Dendritic cell treated with granulocyte-macrophage colony-stimulating factor and Interleukin-4, amounts not matched to agents 40 ng/mL and 50 ng/mL, for 4 days (primary cell): ENCODE data around the gene CENPP.

Source experiments
- H3K27ac Mint-ChIP-seq: one replicate; pipeline ENCODE4 v1.8.0; 2022; ENCODE audit warnings: mild to moderate bottlenecking, mixed read lengths
- H3K27me3 Mint-ChIP-seq: one replicate; pipeline ENCODE4 v1.8.0; 2022; ENCODE audit warnings: mild to moderate bottlenecking, mixed read lengths
- H3K36me3 Mint-ChIP-seq: one replicate; pipeline ENCODE4 v1.8.0; 2022; ENCODE audit warnings: low read depth, mixed read lengths
- H3K4me1 Mint-ChIP-seq: one replicate; pipeline ENCODE4 v1.8.0; 2022; ENCODE audit warnings: low read depth, mixed read lengths
- H3K4me3 Mint-ChIP-seq: one replicate; pipeline ENCODE4 v1.8.0; 2022; ENCODE audit warnings: mild to moderate bottlenecking, moderate library complexity, mixed read lengths
- H3K9me3 Mint-ChIP-seq: one replicate; pipeline ENCODE4 v1.8.0; 2022; ENCODE audit warnings: mixed read lengths
- intact Hi-C: fragments of 100-400 bp; cut with micrococcal nuclease; formaldehyde crosslinking; loops from one replicate; pipeline ENCODE4 v1.15.0; 2022

Gene CENPP

DNA sequence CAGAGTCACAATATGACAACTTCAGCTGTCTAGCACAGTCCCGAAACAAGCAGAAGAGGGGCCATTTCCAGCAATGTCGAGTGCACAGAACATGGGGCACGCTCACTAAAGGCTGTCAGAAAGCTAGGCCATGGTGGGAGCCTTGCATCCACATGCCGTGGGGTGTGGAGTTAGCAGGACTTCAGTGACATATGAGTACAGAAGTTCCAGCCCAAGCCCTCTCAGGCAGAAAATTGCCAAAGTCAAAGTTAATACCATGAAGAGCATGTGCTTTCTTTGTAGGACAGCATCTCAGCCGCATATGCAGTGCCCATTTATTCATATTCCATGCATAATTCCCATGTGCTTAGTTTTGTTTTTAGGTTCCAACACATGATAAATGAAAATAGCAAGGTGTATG, 183.3 kb downstream of the CENPP start:
- intact Hi-C loops, result no loop called here
- no peaks in the 10 kb centered on the region for H3K9me3 Mint-ChIP-seq
- H3K36me3 Mint-ChIP-seq, result no peaks in the 10 kb centered on the region
- H3K27me3 Mint-ChIP-seq, result no peaks in the 10 kb centered on the region
- peaks cover 12% of the 10 kb centered on the region for H3K4me1 Mint-ChIP-seq
- H3K4me3 Mint-ChIP-seq, result no peak overlapping the region
- H3K27ac Mint-ChIP-seq, result no peak overlapping the region

DNA sequence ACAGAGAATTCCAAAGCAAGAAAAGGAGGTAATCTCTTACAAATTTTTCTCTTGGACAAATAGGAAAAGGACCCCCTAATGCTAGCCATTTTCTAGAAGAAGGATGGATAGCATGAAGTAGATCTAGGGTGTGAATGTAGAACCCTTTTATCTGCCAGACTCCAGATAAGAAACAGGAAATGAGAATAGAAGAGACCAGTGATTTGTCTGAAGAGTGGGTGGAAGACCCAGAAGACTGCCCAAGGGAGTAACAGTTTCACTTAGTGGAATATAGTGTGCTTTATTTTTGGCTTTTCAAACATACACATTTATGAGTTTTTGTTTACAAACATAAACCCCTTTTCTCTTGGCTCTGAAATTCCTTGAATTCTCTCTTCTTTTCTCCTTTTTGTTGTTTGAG, 185.0 kb downstream of the CENPP start:
- intact Hi-C loops, result no loop called here
- no peak overlapping the region for H3K4me3 Mint-ChIP-seq
- H3K36me3 Mint-ChIP-seq, result no peaks in the 10 kb centered on the region
- no peaks in the 10 kb centered on the region for H3K9me3 Mint-ChIP-seq
- peaks cover 12% of the 10 kb centered on the region for H3K4me1 Mint-ChIP-seq
- no peaks in the 10 kb centered on the region for H3K27me3 Mint-ChIP-seq
- H3K27ac Mint-ChIP-seq, result no peak overlapping the region

DNA sequence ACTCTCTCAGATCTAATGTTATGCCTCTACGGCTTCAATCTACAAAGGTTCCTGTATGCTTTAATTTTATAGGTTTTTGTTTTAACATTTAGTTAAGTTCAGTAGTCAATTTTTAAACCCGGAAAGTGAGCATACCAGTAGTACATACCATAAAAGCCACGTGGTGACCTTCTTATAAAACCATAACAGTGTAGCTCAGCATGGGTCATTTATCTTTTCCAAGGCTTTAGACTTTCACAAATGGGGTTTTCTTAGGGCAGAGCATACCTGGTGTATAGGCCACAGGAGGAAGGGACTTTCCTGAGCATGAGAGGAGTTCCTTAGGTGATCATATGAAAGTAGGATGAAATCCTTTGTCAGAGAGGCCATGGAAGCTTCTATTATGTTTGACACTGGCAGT, 186.9 kb downstream of the CENPP start:
- no peaks in the 10 kb centered on the region for H3K36me3 Mint-ChIP-seq
- no peak overlapping the region for H3K27ac Mint-ChIP-seq
- no peaks in the 10 kb centered on the region for H3K9me3 Mint-ChIP-seq
- peaks cover 12% of the 10 kb centered on the region for H3K4me1 Mint-ChIP-seq
- intact Hi-C loops, result no loop called here
- no peak overlapping the region for H3K4me3 Mint-ChIP-seq
- no peaks in the 10 kb centered on the region for H3K27me3 Mint-ChIP-seq

DNA sequence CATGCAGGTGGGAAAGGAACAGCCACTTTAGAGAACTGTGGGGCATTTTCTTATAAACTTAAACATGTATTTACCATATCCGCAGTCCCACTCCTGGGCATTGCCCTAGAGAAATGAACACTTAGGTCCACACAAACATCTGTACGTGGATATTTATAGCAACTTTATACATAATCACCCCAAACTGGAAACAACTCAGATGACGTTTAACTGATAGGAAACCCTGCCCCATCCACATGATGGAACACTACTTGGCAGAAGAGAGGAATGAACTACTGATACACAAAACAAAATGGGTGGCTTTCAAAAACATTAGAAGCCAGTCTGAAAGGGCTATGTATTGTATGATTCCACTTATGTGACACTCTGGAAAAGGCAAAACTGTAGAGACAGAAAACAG, 187.6 kb downstream of the CENPP start:
- Mint-ChIP-seq H3K9me3 (no peaks in the 10 kb centered on the region), H3K27me3 (no peaks in the 10 kb centered on the region), H3K4me3 (no peak overlapping the region), H3K36me3 (no peaks in the 10 kb centered on the region), H3K4me1 (peaks cover 12% of the 10 kb centered on the region), H3K27ac (no peak overlapping the region)
- intact Hi-C loops, result no loop called here

DNA sequence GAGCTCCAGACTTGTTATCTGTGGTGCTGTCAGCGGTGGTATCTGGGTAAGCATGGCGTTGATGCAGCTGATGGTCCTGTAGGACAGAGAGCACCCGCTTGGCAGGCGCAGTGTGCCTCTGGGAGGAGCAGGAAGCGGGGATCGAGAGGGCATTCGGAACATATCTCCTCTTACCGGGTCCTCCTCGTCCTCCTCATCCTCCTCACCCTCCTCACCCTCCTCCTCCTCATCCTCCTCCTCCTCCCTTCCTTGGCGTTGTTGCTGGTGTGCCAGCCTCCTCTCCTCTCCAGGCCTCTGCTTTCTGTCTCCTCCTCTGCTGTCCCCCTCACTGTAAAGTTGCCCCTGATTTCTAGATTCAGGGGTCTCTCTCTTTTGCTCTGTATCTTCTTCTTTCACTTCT, 188.9 kb downstream of the CENPP start:
- peaks cover 12% of the 10 kb centered on the region for H3K4me1 Mint-ChIP-seq
- no peaks in the 10 kb centered on the region for H3K36me3 Mint-ChIP-seq
- intact Hi-C loops, result no loop called here
- no peaks in the 10 kb centered on the region for H3K9me3 Mint-ChIP-seq
- no peaks in the 10 kb centered on the region for H3K27me3 Mint-ChIP-seq
- H3K4me3 Mint-ChIP-seq, result no peak overlapping the region
- H3K27ac Mint-ChIP-seq, result no peak overlapping the region

DNA sequence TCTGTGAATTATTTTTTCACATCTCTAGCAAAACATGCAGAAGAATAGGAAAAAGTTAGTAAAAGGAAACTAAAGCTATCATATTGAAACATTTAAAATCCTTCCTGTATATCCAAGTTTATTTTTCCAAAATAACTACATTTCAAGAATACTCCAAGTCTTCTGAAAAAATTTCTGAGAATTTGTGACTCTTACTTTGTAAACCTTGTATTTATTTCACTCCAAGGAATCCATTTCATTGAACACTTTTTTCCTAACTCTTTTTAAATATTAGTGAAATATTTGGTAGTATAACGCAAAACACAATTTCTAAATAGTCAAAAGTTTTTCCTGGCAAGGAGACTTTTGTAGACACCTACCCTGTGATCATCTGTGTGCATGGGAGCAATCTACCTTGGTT, 190.8 kb downstream of the CENPP start:
- no peaks in the 10 kb centered on the region for H3K27me3 Mint-ChIP-seq
- H3K9me3 Mint-ChIP-seq, result no peaks in the 10 kb centered on the region
- intact Hi-C loops, result no loop called here
- peaks cover 1% of the 10 kb centered on the region for H3K4me1 Mint-ChIP-seq
- H3K27ac Mint-ChIP-seq, result no peak overlapping the region
- H3K4me3 Mint-ChIP-seq, result no peak overlapping the region
- no peaks in the 10 kb centered on the region for H3K36me3 Mint-ChIP-seq

DNA sequence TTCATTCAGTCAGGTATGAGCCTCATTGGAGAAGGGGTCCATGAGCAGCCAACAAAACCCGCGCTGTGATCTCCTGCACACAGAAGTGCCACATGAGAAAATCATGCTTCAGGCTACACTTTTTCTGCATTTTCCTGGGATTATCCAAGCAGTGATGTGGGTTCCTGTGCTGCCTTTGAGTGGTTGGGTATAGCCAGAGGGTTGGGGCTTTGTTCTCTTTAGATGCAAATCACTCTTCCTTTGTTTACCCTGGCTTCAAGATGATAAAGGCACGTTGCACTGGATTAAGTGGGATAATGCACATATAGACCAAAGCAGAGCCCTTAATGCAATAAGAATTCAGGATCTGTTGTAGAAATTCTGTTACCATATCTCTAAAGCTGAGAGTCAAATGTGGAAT, 191.3 kb downstream of the CENPP start:
- no peaks in the 10 kb centered on the region for H3K9me3 Mint-ChIP-seq
- H3K27ac Mint-ChIP-seq, result no peak overlapping the region
- H3K4me3 Mint-ChIP-seq, result no peak overlapping the region
- no peaks in the 10 kb centered on the region for H3K4me1 Mint-ChIP-seq
- no peaks in the 10 kb centered on the region for H3K36me3 Mint-ChIP-seq
- intact Hi-C loops, result no loop called here
- no peaks in the 10 kb centered on the region for H3K27me3 Mint-ChIP-seq

DNA sequence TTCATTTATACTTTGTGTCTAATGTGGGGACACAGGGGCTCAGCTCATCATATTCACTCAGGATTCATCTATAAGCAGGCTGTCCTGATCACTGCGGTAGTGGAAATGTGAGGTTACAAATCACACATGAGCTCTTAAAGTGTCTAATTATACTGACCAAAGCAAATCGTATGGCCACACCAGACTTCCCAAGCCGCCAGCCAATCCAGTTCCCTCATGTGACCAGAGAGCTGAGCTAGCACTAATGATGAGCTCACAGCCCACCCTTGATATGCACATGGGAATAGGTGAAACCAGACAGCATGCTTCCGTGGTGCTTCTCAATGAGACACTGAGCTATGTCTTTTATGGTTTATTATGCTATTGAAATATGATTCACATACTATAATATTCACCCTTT, 192.4 kb downstream of the CENPP start:
- H3K36me3 Mint-ChIP-seq, result no peaks in the 10 kb centered on the region
- no peaks in the 10 kb centered on the region for H3K9me3 Mint-ChIP-seq
- no peaks in the 10 kb centered on the region for H3K4me1 Mint-ChIP-seq
- H3K4me3 Mint-ChIP-seq, result no peak overlapping the region
- no peak overlapping the region for H3K27ac Mint-ChIP-seq
- no peaks in the 10 kb centered on the region for H3K27me3 Mint-ChIP-seq
- intact Hi-C loops, result no loop called here

DNA sequence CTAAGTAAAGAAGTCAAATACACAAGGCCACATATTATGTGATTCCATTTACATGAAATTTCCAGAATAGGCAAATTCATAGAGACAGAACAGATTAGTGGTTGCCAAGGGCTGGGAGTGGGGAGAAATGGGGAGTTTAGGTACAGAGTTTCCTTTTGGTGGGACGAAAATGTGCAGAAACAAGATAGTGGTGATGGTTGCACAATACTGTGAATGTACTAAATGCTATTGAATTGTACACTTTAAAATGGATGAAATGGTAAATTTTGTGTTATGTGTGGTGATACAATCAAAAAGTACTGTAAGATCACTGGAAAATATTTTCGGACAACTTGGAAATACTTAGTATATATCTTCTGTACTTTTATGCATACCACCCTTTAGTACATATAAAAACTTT, 195.1 kb downstream of the CENPP start:
- intact Hi-C loops, result no loop called here
- no peaks in the 10 kb centered on the region for H3K9me3 Mint-ChIP-seq
- H3K27ac Mint-ChIP-seq, result no peak overlapping the region
- H3K4me3 Mint-ChIP-seq, result no peak overlapping the region
- H3K27me3 Mint-ChIP-seq, result no peaks in the 10 kb centered on the region
- no peaks in the 10 kb centered on the region for H3K4me1 Mint-ChIP-seq
- no peaks in the 10 kb centered on the region for H3K36me3 Mint-ChIP-seq

DNA sequence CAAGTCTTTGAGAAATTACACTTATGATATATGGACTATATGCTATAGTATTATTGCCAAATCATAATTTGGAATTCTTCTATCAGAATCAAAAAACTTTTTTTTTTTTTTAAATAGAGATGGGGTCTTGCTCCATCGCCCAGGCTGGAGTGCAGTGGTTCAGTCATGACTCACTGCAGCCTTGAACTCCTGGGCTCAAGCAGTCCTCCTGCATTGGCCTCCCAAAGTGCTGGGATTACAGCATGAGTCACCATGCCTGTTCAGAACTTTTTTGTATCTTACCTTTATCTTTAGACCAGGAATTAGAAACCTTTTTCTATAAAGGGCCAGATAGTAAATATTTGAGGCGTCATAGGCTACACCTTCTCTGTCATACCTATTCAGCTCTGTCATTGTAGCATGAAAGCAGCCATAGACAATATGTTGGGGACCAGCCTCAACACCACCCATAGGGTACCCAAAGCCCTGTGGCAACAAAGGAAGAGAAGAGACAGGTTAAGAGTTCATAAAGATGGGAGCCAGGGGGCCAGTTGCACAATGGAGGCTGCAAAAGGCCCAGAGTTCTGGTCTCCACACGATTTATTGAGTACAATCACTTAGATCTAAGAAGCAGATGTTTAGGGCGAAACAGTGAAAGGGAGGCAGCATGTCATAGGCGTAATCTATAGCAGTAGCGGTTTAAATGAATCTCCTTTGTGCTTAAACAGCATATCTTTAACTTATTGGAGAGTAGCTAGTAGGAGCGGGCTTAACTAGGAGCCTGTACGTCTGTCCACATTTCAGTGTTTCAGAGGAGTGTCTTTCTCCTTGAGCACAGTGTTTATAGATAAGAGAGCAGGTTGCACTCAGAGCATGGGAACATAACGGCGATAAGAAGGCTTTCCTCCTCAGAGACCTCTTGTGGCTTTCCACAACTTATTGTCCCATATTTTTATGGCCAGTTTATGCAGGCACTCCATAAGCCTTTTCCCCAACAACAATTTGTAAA, 197.5 kb downstream of the CENPP start:
- Mint-ChIP-seq H3K27me3 (no peaks in the 10 kb centered on the region), H3K27ac (no peak overlapping the region), H3K4me3 (no peak overlapping the region), H3K9me3 (no peaks in the 10 kb centered on the region), H3K36me3 (no peaks in the 10 kb centered on the region), H3K4me1 (no peaks in the 10 kb centered on the region)
- intact Hi-C loops, result no loop called here

DNA sequence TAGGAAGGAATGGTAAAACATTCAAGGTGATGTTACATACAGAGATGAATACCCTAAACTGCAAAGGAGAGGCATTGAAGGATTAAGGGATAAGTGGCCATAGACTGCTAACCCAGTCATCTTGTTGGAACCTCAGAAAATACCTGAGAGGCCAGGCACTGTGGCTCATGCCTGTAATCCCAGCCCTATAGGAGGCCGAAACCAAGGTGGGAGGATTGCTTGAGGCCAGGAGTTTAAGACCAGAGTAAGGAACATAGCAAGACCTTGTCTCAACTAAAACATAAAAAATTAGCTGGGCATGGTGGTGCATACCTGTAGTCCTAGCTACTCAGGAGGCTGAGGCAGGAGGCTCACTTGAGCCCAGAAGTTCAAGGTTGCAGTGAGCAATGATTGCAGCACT, 199.1 kb downstream of the CENPP start:
- Mint-ChIP-seq H3K27ac (no peak overlapping the region), H3K9me3 (no peaks in the 10 kb centered on the region), H3K36me3 (no peaks in the 10 kb centered on the region), H3K4me3 (no peak overlapping the region), H3K4me1 (no peaks in the 10 kb centered on the region), H3K27me3 (no peaks in the 10 kb centered on the region)
- intact Hi-C loops, result no loop called here

DNA sequence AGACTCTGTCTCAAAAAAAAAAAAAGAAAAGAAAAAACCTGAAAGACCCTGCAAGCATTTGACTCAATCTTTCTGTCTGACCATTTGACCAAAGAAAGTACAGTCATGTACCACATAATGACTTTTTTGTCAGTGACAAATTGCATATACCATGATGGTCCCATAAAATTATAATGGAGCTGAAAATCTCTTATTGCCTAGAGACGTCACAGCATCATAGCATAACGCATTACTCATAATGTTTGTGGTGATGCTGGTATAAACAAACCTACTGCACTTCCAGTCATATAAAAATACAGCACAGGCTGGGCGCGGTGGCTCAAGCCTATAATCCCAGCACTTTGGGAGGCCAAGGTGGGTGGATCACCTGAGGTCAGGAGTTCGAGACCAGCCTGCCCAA, 199.6 kb downstream of the CENPP start:
- no peak overlapping the region for H3K4me3 Mint-ChIP-seq

DNA sequence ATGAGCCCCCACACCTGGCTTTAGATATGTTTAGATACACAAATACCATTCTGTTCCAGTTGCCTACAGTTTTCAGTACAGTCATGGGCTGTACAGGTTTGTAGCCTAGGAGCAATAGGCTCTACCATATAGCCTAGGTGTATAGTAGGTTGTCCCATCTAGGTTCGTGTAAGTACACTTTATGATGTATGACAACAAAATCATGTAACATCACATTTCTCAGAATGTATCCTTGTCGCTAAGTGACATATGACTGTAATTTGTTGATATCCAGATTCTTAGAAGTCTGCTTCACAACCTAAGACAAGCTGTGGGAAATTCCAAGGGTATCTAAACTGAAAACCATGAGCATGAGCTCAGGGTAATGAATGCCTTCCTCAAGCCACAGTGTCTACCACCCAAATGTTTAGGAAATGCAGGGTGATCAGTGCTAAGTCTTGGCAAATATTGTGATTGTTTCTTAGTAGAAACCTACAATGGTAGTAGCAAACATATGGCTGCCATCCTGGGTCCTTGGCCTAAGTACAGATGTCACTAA, 201.6 kb downstream of the CENPP start:
- Mint-ChIP-seq H3K9me3 (no peaks in the 10 kb centered on the region), H3K36me3 (no peaks in the 10 kb centered on the region), H3K27ac (no peak overlapping the region), H3K4me3 (no peak overlapping the region), H3K4me1 (no peaks in the 10 kb centered on the region), H3K27me3 (no peaks in the 10 kb centered on the region)
- intact Hi-C loops, result no loop called here

More for the DNA sequence above, 199.6 kb downstream of the CENPP start:
- Mint-ChIP-seq H3K4me1 (no peaks in the 10 kb centered on the region), H3K9me3 (no peaks in the 10 kb centered on the region), H3K27ac (no peak overlapping the region), H3K27me3 (no peaks in the 10 kb centered on the region), H3K36me3 (no peaks in the 10 kb centered on the region)
- intact Hi-C loops, result no loop called here

DNA sequence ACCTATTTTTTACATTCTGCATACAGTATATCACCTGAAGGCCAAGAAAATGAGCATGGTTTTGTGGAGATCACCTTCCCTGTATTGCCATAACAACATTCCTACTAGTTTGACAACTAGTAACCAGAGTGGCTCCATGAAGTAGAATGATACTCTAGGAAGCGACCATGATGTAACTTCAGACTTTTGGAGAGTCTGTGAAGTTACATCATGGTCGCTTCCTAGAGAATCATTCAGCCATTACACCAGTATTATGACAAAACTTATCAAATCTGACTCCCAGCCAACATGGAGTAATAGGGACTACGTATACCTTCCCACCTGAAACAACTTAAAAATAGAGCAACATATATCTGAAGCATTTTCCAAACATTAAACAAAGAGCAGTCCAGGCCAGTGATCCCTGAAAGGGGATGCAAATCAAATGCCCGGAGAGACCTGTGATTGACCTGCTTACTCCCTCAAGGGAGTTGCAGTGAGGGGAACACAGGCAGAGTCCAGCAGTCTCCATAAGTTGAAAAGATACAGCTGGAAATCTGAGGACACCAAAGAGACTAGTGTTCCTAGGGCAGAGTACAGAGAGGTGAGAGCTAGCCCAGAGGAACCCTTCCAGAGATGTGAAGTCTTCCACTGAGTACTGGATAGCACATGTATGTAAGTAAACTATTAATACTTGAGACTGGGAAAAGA, 202.2 kb downstream of the CENPP start:
- intact Hi-C loops, result no loop called here
- Mint-ChIP-seq H3K36me3 (no peaks in the 10 kb centered on the region), H3K9me3 (no peaks in the 10 kb centered on the region), H3K4me3 (no peak overlapping the region), H3K27ac (no peak overlapping the region), H3K4me1 (no peaks in the 10 kb centered on the region), H3K27me3 (no peaks in the 10 kb centered on the region)
